Neural cell (in vitro differentiated cells): Measurements from ENCODE around the gene OR10H5. TPM values are rescaled to one million over a fixed set of nuclear protein-coding genes. Genes with fewer than 3 reads are reported as not detected.
"Not testable (repeated sequence)": the region's sequence is repeated elsewhere in the genome, so short reads cannot be mapped to it uniquely, and the experiment has no call there.

Experiments
- H2AFZ ChIP-seq: fragments of 200-600, 300-800 bp; sonication (generic), shearing (Covaris generic); 2 replicates; pipeline ENCODE4 v1.6.0; 2014; ENCODE audit warnings: low read depth, mild to moderate bottlenecking, antibody characterized with exemption, low read length, moderate library complexity
- H3F3A ChIP-seq: fragments of 200-600 bp; shearing (Covaris generic); 2 replicates; pipeline ENCODE4 v1.6.1; 2016; ENCODE audit warnings: mild to moderate bottlenecking, moderate library complexity, mixed read lengths, antibody characterized with exemption, low read length; ENCODE audit not compliant: insufficient read depth, poor library complexity, severe bottlenecking
- H3K27ac ChIP-seq: fragments of 200-600, 300-800 bp; sonication (generic), shearing (Covaris generic); 2 replicates; pipeline ENCODE4 v1.5.1; 2014; ENCODE audit warnings: mild to moderate bottlenecking, low read length, moderate library complexity
- H3K27me3 ChIP-seq: fragments of 300-800, 200-600 bp; sonication (generic), shearing (Covaris generic); 2 replicates; pipeline ENCODE4 v1.6.0; 2014; ENCODE audit warnings: mild to moderate bottlenecking, low read depth, low read length, moderate library complexity; ENCODE audit not compliant: insufficient read depth
- H3K36me3 ChIP-seq: fragments of 300-800, 200-600 bp; sonication (generic), shearing (Covaris generic); 2 replicates; pipeline ENCODE4 v1.5.1; 2014; ENCODE audit warnings: mild to moderate bottlenecking, antibody characterized with exemption, low read length, moderate library complexity; ENCODE audit not compliant: insufficient read depth
- H3K4me2 ChIP-seq: fragments of 300-800, 200-600 bp; sonication (generic), shearing (Covaris generic); 2 replicates; pipeline ENCODE4 v1.6.0; 2014; ENCODE audit warnings: mild to moderate bottlenecking, low read length
- H3K4me3 ChIP-seq: fragments of 300-800, 200-600 bp; sonication (generic), shearing (Covaris generic); 2 replicates; pipeline ENCODE4 v1.5.1; 2014; ENCODE audit warnings: mild to moderate bottlenecking, low read length, moderate library complexity
- H3K79me2 ChIP-seq: fragments of 200-600 bp; shearing (Covaris generic); replicated peaks from 2 replicates; pipeline ENCODE4 v1.6.0; 2014; ENCODE audit warnings: mild to moderate bottlenecking, low read length, moderate library complexity; ENCODE audit not compliant: insufficient read depth
- H3K9ac ChIP-seq: fragments of 300-800, 200-600 bp; sonication (generic), shearing (Covaris generic); 2 replicates; pipeline ENCODE4 v1.6.1; 2016; ENCODE audit warnings: mild to moderate bottlenecking, low read length, mixed read lengths
- H3K9me2 ChIP-seq: fragments of 200-600 bp; shearing (Covaris generic); 2 replicates; pipeline ENCODE4 v1.6.1; 2016; ENCODE audit warnings: mild to moderate bottlenecking, low read length, mixed read lengths; ENCODE audit not compliant: insufficient read depth
- H3K9me3 ChIP-seq: fragments of 200-600, 300-800 bp; sonication (generic), shearing (Covaris generic); 2 replicates; pipeline ENCODE4 v1.6.1; 2016; ENCODE audit warnings: mild to moderate bottlenecking, mixed run types, low read length, moderate library complexity, mixed read lengths
- H4K20me1 ChIP-seq: fragments of 200-600 bp; shearing (Covaris generic); 2 replicates; pipeline ENCODE4 v1.6.1; 2016; ENCODE audit warnings: mild to moderate bottlenecking, mixed run types; ENCODE audit not compliant: insufficient read depth
- EP300 ChIP-seq: fragments of 450-650 bp; conservative IDR thresholded peaks from 2 replicates; pipeline ENCODE4 v1.6.1; 2014; ENCODE audit warnings: antibody characterized with exemption, mild to moderate bottlenecking, moderate library complexity; ENCODE audit not compliant: poor library complexity, severe bottlenecking
- EZH2 ChIP-seq: fragments of 200-600, 300-800 bp; shearing (Covaris generic), sonication (generic); IDR thresholded peaks from 2 replicates; pipeline ENCODE4 v1.6.1; 2014; ENCODE audit warnings: antibody characterized with exemption, low read length, borderline replicate concordance, mild to moderate bottlenecking; ENCODE audit not compliant: insufficient read depth, poor library complexity, severe bottlenecking
- MXI1 ChIP-seq: fragments of 450-650 bp; conservative IDR thresholded peaks from 2 replicates; pipeline ENCODE4 v1.6.1; 2014; ENCODE audit warnings: antibody characterized with exemption, mild to moderate bottlenecking; ENCODE audit not compliant: poor library complexity, severe bottlenecking
- POLR2AphosphoS5 ChIP-seq: IDR thresholded peaks from 2 replicates; pipeline ENCODE4 v1.6.1; 2012
- RAD21 ChIP-seq: fragments of 450-650 bp; conservative IDR thresholded peaks from 2 replicates; pipeline ENCODE4 v1.6.1; 2014; ENCODE audit warnings: antibody characterized with exemption, mild to moderate bottlenecking, moderate library complexity
- REST ChIP-seq: IDR thresholded peaks from 2 replicates; pipeline ENCODE4 v1.6.1; 2012; ENCODE audit warnings: borderline replicate concordance
- SMC3 ChIP-seq: fragments of 450-650 bp; conservative IDR thresholded peaks from 2 replicates; pipeline ENCODE4 v1.6.1; 2014; ENCODE audit warnings: antibody characterized with exemption, mild to moderate bottlenecking, moderate library complexity; ENCODE audit not compliant: poor library complexity
- TAF1 ChIP-seq: IDR thresholded peaks from 2 replicates; pipeline ENCODE4 v1.6.1; 2012; ENCODE audit warnings: low read depth
- polyA plus RNA-seq: library from polyadenylated mRNA; depleted of rRNA; stranded (reverse); fragments of >200 nt; gene quantifications from 2 replicates; pipeline ENCODE4 v1.2.3, GENCODE V29; 2014
- TF ChIP-seq, protein P1 (sequence below): fragments of 450-650 bp; IDR thresholded peaks from 2 replicates; pipeline ENCODE4 v1.5.1; 2014; ENCODE audit warnings: antibody characterized with exemption, mild to moderate bottlenecking, moderate library complexity; ENCODE audit not compliant: poor library complexity, severe bottlenecking

The OR10H5 gene
- polyA plus RNA-seq, 1 donor from 2014 or later, result not detected

GRCh38 chr19:15769586-15769985 lies 17.9 kb upstream of the OR10H5 start:
- Histone ChIP-seq H3K27ac (no peak overlapping the region), H3K4me2 (no peak overlapping the region), H3K36me3 (no peaks in the 10 kb centered on the region), H4K20me1 (no peaks in the 10 kb centered on the region), H2AFZ (no peak overlapping the region), H3K79me2 (no peaks in the 10 kb centered on the region), H3K9me2 (no peaks in the 10 kb centered on the region), H3F3A (no peaks in the 10 kb centered on the region), H3K9ac (no peak overlapping the region), H3K9me3 (peaks cover 2% of the 10 kb centered on the region), H3K4me3 (no peak overlapping the region), H3K27me3 (no peaks in the 10 kb centered on the region)
- no peak for TF ChIP-seq EP300
- TF ChIP-seq SMC3, result no peak
- no peak for TF ChIP-seq EZH2
- no peak for TF ChIP-seq MXI1
- TF ChIP-seq, protein P1, sequence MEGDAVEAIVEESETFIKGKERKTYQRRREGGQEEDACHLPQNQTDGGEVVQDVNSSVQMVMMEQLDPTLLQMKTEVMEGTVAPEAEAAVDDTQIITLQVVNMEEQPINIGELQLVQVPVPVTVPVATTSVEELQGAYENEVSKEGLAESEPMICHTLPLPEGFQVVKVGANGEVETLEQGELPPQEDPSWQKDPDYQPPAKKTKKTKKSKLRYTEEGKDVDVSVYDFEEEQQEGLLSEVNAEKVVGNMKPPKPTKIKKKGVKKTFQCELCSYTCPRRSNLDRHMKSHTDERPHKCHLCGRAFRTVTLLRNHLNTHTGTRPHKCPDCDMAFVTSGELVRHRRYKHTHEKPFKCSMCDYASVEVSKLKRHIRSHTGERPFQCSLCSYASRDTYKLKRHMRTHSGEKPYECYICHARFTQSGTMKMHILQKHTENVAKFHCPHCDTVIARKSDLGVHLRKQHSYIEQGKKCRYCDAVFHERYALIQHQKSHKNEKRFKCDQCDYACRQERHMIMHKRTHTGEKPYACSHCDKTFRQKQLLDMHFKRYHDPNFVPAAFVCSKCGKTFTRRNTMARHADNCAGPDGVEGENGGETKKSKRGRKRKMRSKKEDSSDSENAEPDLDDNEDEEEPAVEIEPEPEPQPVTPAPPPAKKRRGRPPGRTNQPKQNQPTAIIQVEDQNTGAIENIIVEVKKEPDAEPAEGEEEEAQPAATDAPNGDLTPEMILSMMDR, result no peak
- TF ChIP-seq RAD21, result no peak
- TF ChIP-seq TAF1, result no peak
- TF ChIP-seq REST, result no peak
- TF ChIP-seq POLR2AphosphoS5, result no peak

DNA sequence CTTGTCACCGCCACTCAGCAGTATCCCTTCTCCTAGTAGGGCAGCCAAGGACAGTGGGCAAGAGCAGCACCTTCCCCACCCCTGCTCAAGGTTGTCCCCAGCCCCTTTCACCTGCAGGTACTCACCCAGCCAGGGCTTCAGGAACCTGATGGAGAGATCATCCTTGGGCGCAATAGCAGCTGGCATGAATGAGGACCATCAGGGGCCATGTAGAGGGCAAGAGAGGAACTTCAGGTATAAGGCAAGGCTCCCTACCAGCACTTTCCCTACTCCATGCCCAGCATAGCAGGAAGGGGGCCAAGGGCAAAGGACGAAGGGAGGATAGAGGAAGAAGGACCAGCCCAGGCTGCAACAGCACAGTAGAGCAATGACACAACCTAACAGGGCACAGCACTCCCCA lies 13.3 kb upstream of the OR10H5 start:
- H3K9me3 ChIP-seq, H3K4me2 ChIP-seq, H3K79me2 ChIP-seq, H3K27ac ChIP-seq, H3K27me3 ChIP-seq, H3F3A ChIP-seq, H3K4me3 ChIP-seq, H3K9ac ChIP-seq, H2AFZ ChIP-seq, H4K20me1 ChIP-seq, H3K36me3 ChIP-seq, H3K9me2 ChIP-seq: not testable (repeated sequence)

- Histone ChIP-seq H3K4me2 (no peak overlapping the region), H3K79me2 (no peaks in the 10 kb centered on the region), H3K9ac (no peak overlapping the region), H3K9me2 (no peaks in the 10 kb centered on the region), H3K36me3 (no peaks in the 10 kb centered on the region), H4K20me1 (no peaks in the 10 kb centered on the region), H3F3A (no peaks in the 10 kb centered on the region), H3K27ac (no peak overlapping the region), H2AFZ (no peak overlapping the region), H3K27me3 (no peaks in the 10 kb centered on the region), H3K4me3 (no peak overlapping the region), H3K9me3 (peaks cover 7% of the 10 kb centered on the region)
- TF ChIP-seq EZH2, result no peak
- TF ChIP-seq TAF1, result no peak
- TF ChIP-seq SMC3, result no peak
- TF ChIP-seq, protein P1, result no peak
- TF ChIP-seq REST, result no peak
Observed at GRCh38 chr19:15775249-15775648, 12.2 kb upstream of the OR10H5 start.
